Adipocyte (in vitro differentiated cells): Measurements from ENCODE around the gene TRERF1.

ENCODE experiments used
- DNase-seq: peaks from one replicate; pipeline ENCODE4 v3.0.0-alpha.2; 2015; ENCODE audit warnings: low read depth
- H3K27me3 ChIP-seq: replicated peaks from 2 replicates; pipeline ENCODE4 v1.7.0; 2013; ENCODE audit warnings: mild to moderate bottlenecking, low read length, moderate library complexity; ENCODE audit not compliant: control insufficient read depth, insufficient read depth
- H3K36me3 ChIP-seq: 2 replicates; pipeline ENCODE4 v1.7.0; 2013; ENCODE audit warnings: low read length, mild to moderate bottlenecking, moderate library complexity; ENCODE audit not compliant: control insufficient read depth, insufficient read depth, severe bottlenecking
- H3K4me1 ChIP-seq: 2 replicates; pipeline ENCODE4 v1.7.0; 2013; ENCODE audit warnings: mild to moderate bottlenecking, low read length, moderate library complexity; ENCODE audit not compliant: control insufficient read depth, insufficient read depth
- H3K4me3 ChIP-seq: 2 replicates; pipeline ENCODE4 v1.7.0; 2013; ENCODE audit warnings: mild to moderate bottlenecking, low read length, moderate library complexity
- H3K9ac ChIP-seq: 2 replicates; pipeline ENCODE4 v1.7.0; 2013; ENCODE audit warnings: mild to moderate bottlenecking, low read length, moderate library complexity
- H3K9me3 ChIP-seq: 2 replicates; pipeline ENCODE4 v1.7.0; 2013; ENCODE audit warnings: mild to moderate bottlenecking, low read length, moderate library complexity; ENCODE audit not compliant: control insufficient read depth

TRERF1 gene

GRCh38 chr6:42293386-42293977 is 158.2 kb downstream of the TRERF1 start:
- Histone ChIP-seq H3K9me3 (no peaks in the 10 kb centered on the region), H3K36me3 (no peaks in the 10 kb centered on the region), H3K9ac (no peak overlapping the region), H3K27me3 (no peaks in the 10 kb centered on the region), H3K4me1 (no peaks in the 10 kb centered on the region), H3K4me3 (no peak overlapping the region)
- DNase-seq: no peak

DNA sequence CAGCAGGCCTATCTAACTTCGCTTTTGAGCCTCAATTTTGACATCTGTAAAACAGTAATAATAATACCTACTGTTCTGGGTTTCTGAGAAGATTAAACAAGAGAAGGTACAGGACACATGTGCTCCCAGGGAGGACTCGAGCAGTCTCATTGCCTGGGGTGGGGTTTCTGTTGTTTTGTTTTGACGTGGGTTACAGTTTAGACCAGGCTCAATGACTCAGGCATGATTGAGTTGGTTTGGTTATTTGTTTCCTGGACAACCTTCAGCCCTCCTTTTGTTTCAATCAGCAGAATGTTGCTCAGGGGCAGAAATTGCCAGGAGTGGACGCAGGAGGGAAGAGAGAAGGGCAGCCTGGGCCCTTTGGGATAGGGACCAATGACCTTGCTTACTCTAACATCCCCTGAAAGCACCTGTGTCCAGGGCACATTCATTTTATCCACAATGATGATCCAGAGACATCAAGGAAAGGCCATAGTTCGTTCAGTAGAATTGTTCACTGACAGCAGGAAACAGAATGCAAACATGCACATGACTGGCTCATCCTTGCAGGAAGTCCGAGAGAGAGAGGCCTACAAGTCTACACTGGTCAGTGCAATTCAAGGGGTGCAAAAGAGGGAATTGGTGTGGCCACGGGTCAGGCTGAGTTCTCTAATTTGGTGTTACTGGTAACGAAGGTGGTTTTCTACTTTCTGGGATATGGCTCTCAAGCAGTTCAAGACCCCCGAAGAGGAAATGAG is 159.6 kb downstream of the TRERF1 start:
- H3K9ac ChIP-seq: no peak overlapping the region
- H3K27me3 ChIP-seq: no peaks in the 10 kb centered on the region
- no peaks in the 10 kb centered on the region for H3K36me3 ChIP-seq
- no peaks in the 10 kb centered on the region for H3K9me3 ChIP-seq
- peak; percentile 49 for DNase-seq
- H3K4me3 ChIP-seq: no peak overlapping the region
- no peaks in the 10 kb centered on the region for H3K4me1 ChIP-seq

GRCh38 chr6:42287756-42288155 is 164.0 kb downstream of the TRERF1 start:
- Histone ChIP-seq H3K27me3 (no peaks in the 10 kb centered on the region), H3K4me3 (no peak overlapping the region), H3K9me3 (no peaks in the 10 kb centered on the region), H3K36me3 (no peaks in the 10 kb centered on the region), H3K4me1 (no peaks in the 10 kb centered on the region), H3K9ac (no peak overlapping the region)
- no peak for DNase-seq

GRCh38 chr6:42281570-42281969 is 170.2 kb downstream of the TRERF1 start:
- H3K27me3 ChIP-seq: no peaks in the 10 kb centered on the region
- no peak overlapping the region for H3K9ac ChIP-seq
- peaks cover 24% of the 10 kb centered on the region for H3K4me1 ChIP-seq
- no peak overlapping the region for H3K4me3 ChIP-seq
- no peaks in the 10 kb centered on the region for H3K9me3 ChIP-seq
- no peak for DNase-seq
- H3K36me3 ChIP-seq: no peaks in the 10 kb centered on the region

DNA sequence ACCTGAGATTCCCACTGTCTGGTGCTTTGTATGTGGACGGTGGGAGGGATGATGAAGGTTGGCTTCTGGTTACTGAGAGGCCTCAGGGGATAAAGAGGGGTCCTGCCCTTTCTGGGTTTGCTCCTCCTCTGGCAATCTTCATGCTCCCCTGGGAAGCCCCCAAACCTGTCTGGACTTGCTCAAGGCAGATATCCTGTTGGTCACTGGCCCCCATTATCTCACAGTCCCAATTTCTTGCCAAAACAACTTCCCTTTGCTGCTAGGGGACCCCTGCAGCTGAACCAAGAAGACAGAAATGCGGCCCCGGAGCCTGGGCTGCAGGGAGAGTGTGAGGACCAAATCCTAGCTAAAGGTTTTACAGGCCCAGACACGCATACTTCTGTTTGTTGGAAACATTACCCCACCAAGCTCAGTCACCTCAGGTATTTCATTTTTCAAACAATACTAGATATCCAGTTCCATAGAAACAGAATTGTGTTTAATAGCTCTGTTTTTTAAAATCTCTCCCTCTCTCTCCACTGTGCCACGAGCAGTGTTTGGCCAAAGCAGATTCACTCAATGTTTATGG is 170.7 kb downstream of the TRERF1 start:
- peaks cover 30% of the 10 kb centered on the region for H3K4me1 ChIP-seq
- no peaks in the 10 kb centered on the region for H3K27me3 ChIP-seq
- no peak for DNase-seq
- no peaks in the 10 kb centered on the region for H3K9me3 ChIP-seq
- no peaks in the 10 kb centered on the region for H3K36me3 ChIP-seq
- H3K4me3 ChIP-seq: no peak overlapping the region
- no peak overlapping the region for H3K9ac ChIP-seq

DNA sequence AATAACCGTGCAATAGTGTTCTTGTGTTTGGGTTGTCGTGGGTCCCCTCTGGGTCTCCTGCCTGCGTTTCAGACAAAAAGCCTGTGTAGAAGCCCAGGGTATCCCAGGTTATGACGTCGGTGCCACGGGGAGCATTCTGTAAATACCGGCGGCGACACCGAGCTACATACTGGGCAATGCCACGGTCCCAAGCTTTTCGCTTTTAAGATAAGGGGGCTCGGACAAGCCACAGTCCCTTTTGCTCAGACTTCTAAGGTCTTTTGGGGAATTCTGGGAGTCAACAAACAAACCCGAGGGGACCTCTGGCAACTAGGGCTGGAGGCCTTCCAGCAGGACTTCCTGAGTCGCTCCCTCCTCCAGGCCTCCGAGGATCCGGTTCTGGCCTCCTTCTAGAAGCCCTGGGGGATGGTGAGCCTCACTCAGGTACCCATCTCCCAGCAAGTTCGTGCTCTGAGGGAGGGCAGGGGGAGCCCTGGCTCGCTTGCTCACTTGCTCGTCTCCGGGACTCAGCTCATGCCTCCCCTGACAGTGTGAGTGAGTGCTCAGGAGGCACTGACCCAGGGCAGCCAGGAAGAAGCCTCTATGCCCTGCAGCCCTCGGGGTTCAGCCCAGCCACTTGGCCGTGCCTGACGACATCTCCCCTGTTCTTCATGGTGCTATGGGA is 171.6 kb downstream of the TRERF1 start:
- DNase-seq: peak; percentile 12
- Histone ChIP-seq H3K4me3 (peak overlapping the region; percentile 24), H3K9me3 (no peaks in the 10 kb centered on the region), H3K9ac (peak overlapping the region; percentile 28), H3K4me1 (peaks cover 33% of the 10 kb centered on the region), H3K27me3 (no peaks in the 10 kb centered on the region), H3K36me3 (no peaks in the 10 kb centered on the region)

DNA sequence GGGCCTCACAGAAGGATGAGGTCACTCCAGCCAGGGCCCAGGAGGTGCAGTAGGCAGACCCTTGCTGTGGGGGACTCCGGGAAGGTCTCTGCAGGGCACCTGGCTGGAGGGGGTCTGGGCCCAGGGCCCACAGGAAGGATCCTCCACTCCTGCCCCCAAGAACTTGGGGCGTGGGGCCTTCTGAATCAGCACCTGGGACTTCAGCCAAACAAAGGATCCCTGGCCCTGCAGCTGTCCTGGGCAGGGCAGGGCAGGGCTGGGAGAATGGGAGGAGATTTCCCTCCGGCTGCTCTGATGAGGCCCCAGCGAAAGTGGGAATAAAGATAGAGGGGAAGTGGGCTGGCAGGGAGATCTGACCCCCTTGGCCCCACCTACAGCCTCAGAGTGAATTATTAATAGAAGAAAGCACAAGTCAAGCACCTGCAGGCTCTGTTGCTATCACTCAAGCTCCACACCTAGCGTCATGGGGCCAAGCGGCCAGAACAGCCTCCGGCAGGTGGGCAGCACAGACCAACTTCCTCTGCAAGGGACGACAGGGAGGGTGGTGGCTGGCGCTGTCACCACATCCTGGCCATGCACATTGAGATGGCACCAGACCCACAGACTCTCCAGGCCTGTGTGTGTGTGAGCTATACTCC is 172.5 kb downstream of the TRERF1 start:
- Histone ChIP-seq H3K9ac (peak overlapping the region; percentile 28), H3K9me3 (no peaks in the 10 kb centered on the region), H3K27me3 (no peaks in the 10 kb centered on the region), H3K36me3 (no peaks in the 10 kb centered on the region), H3K4me3 (peak overlapping the region; percentile 11), H3K4me1 (peaks cover 33% of the 10 kb centered on the region)
- peak; percentile 24 for DNase-seq

GRCh38 chr6:42278131-42278853 is 173.4 kb downstream of the TRERF1 start:
- H3K4me3 ChIP-seq: no peak overlapping the region
- no peak for DNase-seq
- peaks cover 33% of the 10 kb centered on the region for H3K4me1 ChIP-seq

DNA sequence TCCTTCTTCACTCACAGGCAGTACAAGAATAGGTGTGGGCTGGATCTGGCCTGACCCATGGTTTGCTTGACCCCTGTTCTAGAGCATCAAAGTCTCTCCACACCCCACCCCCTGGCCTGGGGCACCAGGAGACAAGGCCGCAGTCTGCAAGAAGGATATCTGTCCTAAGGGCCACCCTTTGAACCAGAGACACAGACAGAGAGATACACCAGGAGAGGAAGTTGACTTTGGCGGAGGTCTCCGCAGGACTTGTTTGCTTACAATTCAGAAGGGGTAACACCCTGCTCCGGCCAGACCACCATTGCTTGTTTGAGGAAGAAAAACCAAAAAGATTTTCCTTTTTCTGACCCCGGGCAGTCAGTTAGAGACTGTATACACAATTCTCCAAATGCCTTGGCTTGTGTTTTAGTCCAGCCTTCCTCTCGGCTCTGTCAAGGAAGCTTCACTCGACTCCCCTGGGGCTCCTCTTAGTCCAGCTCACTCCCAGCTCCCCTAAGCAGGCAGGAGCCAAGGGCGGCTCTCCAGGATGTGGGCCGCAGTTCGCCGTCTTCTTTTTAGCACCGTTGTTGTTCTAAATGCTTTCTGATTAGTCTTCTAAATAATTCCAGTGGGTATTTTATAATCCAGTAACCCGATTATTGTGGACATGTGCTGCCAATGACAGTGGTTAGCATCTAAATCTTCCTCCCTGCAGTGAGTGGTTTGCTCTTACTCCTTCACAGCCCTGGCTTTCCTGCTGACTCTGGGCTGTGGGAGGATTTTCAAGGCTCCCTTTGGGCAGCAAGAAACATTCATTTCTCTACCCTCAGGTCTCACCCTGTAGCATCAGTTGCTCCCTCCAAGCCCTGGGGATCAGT is 175.5 kb downstream of the TRERF1 start:
- no peak for DNase-seq
- H3K9ac ChIP-seq: peak overlapping the region; percentile 68
- no peaks in the 10 kb centered on the region for H3K9me3 ChIP-seq
- H3K4me1 ChIP-seq: peaks cover 33% of the 10 kb centered on the region
- no peaks in the 10 kb centered on the region for H3K36me3 ChIP-seq
- peak overlapping the region; percentile 53 for H3K4me3 ChIP-seq
- no peaks in the 10 kb centered on the region for H3K27me3 ChIP-seq

More at GRCh38 chr6:42278131-42278853, 173.4 kb downstream of the TRERF1 start:
- H3K9me3 ChIP-seq: no peaks in the 10 kb centered on the region
- no peaks in the 10 kb centered on the region for H3K36me3 ChIP-seq
- H3K27me3 ChIP-seq: no peaks in the 10 kb centered on the region
- no peak overlapping the region for H3K9ac ChIP-seq

DNA sequence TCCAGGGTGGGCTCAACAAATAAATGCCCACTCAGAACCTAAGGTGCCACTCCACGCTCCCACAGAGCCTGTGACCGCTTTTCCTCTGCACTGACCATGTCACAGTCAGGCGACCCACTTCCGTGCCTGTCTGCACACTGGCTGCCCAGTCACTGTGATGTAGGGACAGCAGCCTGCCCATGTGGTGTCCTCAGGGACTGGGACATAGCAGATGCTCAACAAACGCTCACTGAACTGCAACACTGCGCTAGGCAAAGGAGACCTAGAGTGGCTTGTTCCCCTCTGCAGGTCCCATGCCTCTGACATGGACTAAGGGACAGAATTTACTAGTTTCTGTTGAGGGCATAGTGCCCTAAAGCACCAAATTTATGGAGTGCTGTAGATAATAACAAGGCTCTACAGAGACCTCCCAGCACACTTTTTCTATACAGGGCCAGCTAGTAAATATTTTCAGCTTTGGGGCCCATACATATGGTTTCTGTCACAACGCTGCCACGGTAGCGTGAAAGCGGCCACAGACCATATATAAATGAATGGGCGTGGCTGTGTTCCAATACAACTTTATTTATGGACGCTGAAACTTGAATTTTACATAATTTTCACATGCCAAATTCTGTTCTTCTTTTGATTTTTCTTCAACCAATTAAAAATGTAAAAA is 176.2 kb downstream of the TRERF1 start:
- H3K4me1 ChIP-seq: peaks cover 32% of the 10 kb centered on the region
- H3K27me3 ChIP-seq: no peaks in the 10 kb centered on the region
- H3K36me3 ChIP-seq: no peaks in the 10 kb centered on the region
- peak overlapping the region; percentile 68 for H3K9ac ChIP-seq
- no peaks in the 10 kb centered on the region for H3K9me3 ChIP-seq
- H3K4me3 ChIP-seq: peak overlapping the region; percentile 53
- DNase-seq: no peak
